HUES64 (cell line): Measurements from ENCODE around the gene CD180. TPM values are rescaled to one million over a fixed set of nuclear protein-coding genes. Genes with fewer than 3 reads are reported as not detected.

Experiments used
- H3K27ac ChIP-seq: 2 replicates; pipeline ENCODE4 v1.7.0; 2013; ENCODE audit warnings: low read depth, low read length, inconsistent platforms
- H3K27me3 ChIP-seq: 2 replicates; pipeline ENCODE4 v1.6.1; 2013; ENCODE audit warnings: mild to moderate bottlenecking, low read length; ENCODE audit not compliant: insufficient read depth
- H3K36me3 ChIP-seq: 2 replicates; pipeline ENCODE4 v1.6.1; 2013; ENCODE audit warnings: mild to moderate bottlenecking, low read length; ENCODE audit not compliant: insufficient read depth
- H3K4me1 ChIP-seq: 2 replicates; pipeline ENCODE4 v1.6.1; 2013; ENCODE audit warnings: mild to moderate bottlenecking, low read length, moderate library complexity; ENCODE audit not compliant: insufficient read depth
- H3K4me3 ChIP-seq: 2 replicates; pipeline ENCODE4 v1.5.1; 2013; ENCODE audit warnings: mild to moderate bottlenecking, low read length, moderate library complexity
- H3K9ac ChIP-seq: 2 replicates; pipeline ENCODE4 v1.6.1; 2013; ENCODE audit warnings: mild to moderate bottlenecking, low read depth, low read length
- H3K9me3 ChIP-seq: 2 replicates; pipeline ENCODE4 v1.6.1; 2013; ENCODE audit warnings: low read depth, low read length; ENCODE audit not compliant: insufficient read depth
- WGBS: fragments of 150-250, 120-280 bp; methylation state at CpG from one replicate; pipeline ENCODE4 v1.1.7; 2013; ENCODE audit warnings: missing lambda C conversion rate; 5-methylcytosine and 5-hydroxymethylcytosine counted together
- polyA plus RNA-seq, 2 experiments: library from polyadenylated mRNA; stranded (reverse); fragments of 50-300 nt; gene quantifications; one replicate each; pipeline ENCODE4 v1.2.3, GENCODE V29; 2013

Gene CD180
- polyA plus RNA-seq (2013, experiment 1 of 2), result not detected
- polyA plus RNA-seq (2013, experiment 2 of 2), result not detected

- WGBS, result 92% methylated on average over 5 of the region's 5 CpGs
- Histone ChIP-seq H3K27me3 (no peaks in the 10 kb centered on the region), H3K27ac (no peak within 1 kb of the TSS), H3K9me3 (no peaks in the 10 kb centered on the region), H3K4me1 (no peaks in the 10 kb centered on the region; the same call in 1 of the 2 replicates), H3K36me3 (no peaks in the 10 kb centered on the region), H3K9ac (no peak within 1 kb of the TSS), H3K4me3 (no peak within 1 kb of the TSS)
These were observed at the start of gene CD180 for GRCh38 chr5:67196537-67197059. CD180 (minus strand) TSS chr5:67196799; CDS start chr5:67196641, 158 bp downstream.

GRCh38 chr5:67246108-67246507 is 49.5 kb upstream of the CD180 start:
- no peaks in the 10 kb centered on the region for H3K9me3 ChIP-seq
- H3K9ac ChIP-seq, result no peak overlapping the region
- no peak overlapping the region for H3K4me3 ChIP-seq
- H3K36me3 ChIP-seq, result no peaks in the 10 kb centered on the region
- H3K27me3 ChIP-seq, result no peaks in the 10 kb centered on the region
- peaks cover 10% of the 10 kb centered on the region; the same call in 1 of the 2 replicates for H3K4me1 ChIP-seq
- WGBS, result 17% methylated on average over 1 of the region's 2 CpGs
- H3K27ac ChIP-seq, result no peak overlapping the region

- no peak overlapping the region for H3K27ac ChIP-seq
- H3K4me3 ChIP-seq, result no peak overlapping the region
- H3K9me3 ChIP-seq, result no peaks in the 10 kb centered on the region
- 85% methylated on average over 1 of the region's 3 CpGs for WGBS
- H3K9ac ChIP-seq, result no peak overlapping the region
- no peaks in the 10 kb centered on the region for H3K36me3 ChIP-seq
- peaks cover 10% of the 10 kb centered on the region; the same call in 1 of the 2 replicates for H3K4me1 ChIP-seq
- no peaks in the 10 kb centered on the region for H3K27me3 ChIP-seq
These were observed 48.8 kb upstream of the CD180 start for GRCh38 chr5:67245259-67245846.

- Histone ChIP-seq H3K4me3 (no peak overlapping the region), H3K9me3 (no peaks in the 10 kb centered on the region), H3K27me3 (no peaks in the 10 kb centered on the region), H3K27ac (no peak overlapping the region), H3K9ac (no peak overlapping the region), H3K36me3 (no peaks in the 10 kb centered on the region), H3K4me1 (peaks cover 10% of the 10 kb centered on the region; the same call in 1 of the 2 replicates)
- 93% methylated on average over 3 of the region's 3 CpGs for WGBS
These were observed 47.8 kb upstream of the CD180 start for GRCh38 chr5:67244345-67244793.

- H3K4me1 ChIP-seq, result peaks cover 10% of the 10 kb centered on the region; the same call in 1 of the 2 replicates
- H3K27ac ChIP-seq, result no peak overlapping the region
- no peaks in the 10 kb centered on the region for H3K36me3 ChIP-seq
- no peak overlapping the region for H3K9ac ChIP-seq
- no peak overlapping the region for H3K4me3 ChIP-seq
- WGBS, result 97% methylated on average over 4 of the region's 4 CpGs
- no peaks in the 10 kb centered on the region for H3K27me3 ChIP-seq
- H3K9me3 ChIP-seq, result no peaks in the 10 kb centered on the region
These were observed 47.3 kb upstream of the CD180 start for GRCh38 chr5:67243944-67244343.

GRCh38 chr5:67243349-67243748 is 46.8 kb upstream of the CD180 start:
- no peak overlapping the region for H3K27ac ChIP-seq
- no peak overlapping the region for H3K9ac ChIP-seq
- no peaks in the 10 kb centered on the region for H3K27me3 ChIP-seq
- no peaks in the 10 kb centered on the region for H3K9me3 ChIP-seq
- WGBS, result 97% methylated on average over 1 of the region's 1 CpG
- no peaks in the 10 kb centered on the region for H3K36me3 ChIP-seq
- no peak overlapping the region for H3K4me3 ChIP-seq
- peaks cover 10% of the 10 kb centered on the region for H3K4me1 ChIP-seq

- Histone ChIP-seq H3K27ac (no peak overlapping the region), H3K4me1 (peaks cover 5% of the 10 kb centered on the region), H3K9me3 (no peaks in the 10 kb centered on the region), H3K9ac (no peak overlapping the region), H3K27me3 (no peaks in the 10 kb centered on the region), H3K36me3 (no peaks in the 10 kb centered on the region), H3K4me3 (no peak overlapping the region)
These were observed 44.7 kb upstream of the CD180 start for GRCh38 chr5:67241326-67241725.

- Histone ChIP-seq H3K27ac (no peak overlapping the region), H3K4me1 (peaks cover 3% of the 10 kb centered on the region), H3K27me3 (no peaks in the 10 kb centered on the region), H3K36me3 (no peaks in the 10 kb centered on the region), H3K4me3 (no peak overlapping the region), H3K9me3 (no peaks in the 10 kb centered on the region), H3K9ac (no peak overlapping the region)
- WGBS, result 87% methylated on average over 3 of the region's 3 CpGs
These were observed 44.2 kb upstream of the CD180 start for GRCh38 chr5:67240846-67241245.

GRCh38 chr5:67240065-67240464 is 43.5 kb upstream of the CD180 start:
- Histone ChIP-seq H3K9me3 (no peaks in the 10 kb centered on the region), H3K27me3 (no peaks in the 10 kb centered on the region), H3K4me3 (no peak overlapping the region), H3K4me1 (no peaks in the 10 kb centered on the region; the same call in 1 of the 2 replicates), H3K27ac (no peak overlapping the region), H3K9ac (no peak overlapping the region), H3K36me3 (no peaks in the 10 kb centered on the region)

GRCh38 chr5:67238191-67238590 is 41.6 kb upstream of the CD180 start:
- H3K27ac ChIP-seq, result no peak overlapping the region

GRCh38 chr5:67235399-67236110 is 39.0 kb upstream of the CD180 start:
- Histone ChIP-seq H3K9ac (no peak overlapping the region), H3K9me3 (peaks cover 6% of the 10 kb centered on the region; the same call in 1 of the 2 replicates), H3K4me1 (peaks cover 8% of the 10 kb centered on the region; the same call in 1 of the 2 replicates), H3K36me3 (no peaks in the 10 kb centered on the region), H3K27ac (no peak overlapping the region), H3K27me3 (no peaks in the 10 kb centered on the region), H3K4me3 (no peak overlapping the region)
- WGBS, result 91% methylated on average over 12 of the region's 12 CpGs

More at GRCh38 chr5:67238191-67238590, 41.6 kb upstream of the CD180 start:
- 93% methylated on average over 8 of the region's 8 CpGs for WGBS
- H3K4me3 ChIP-seq, result no peak overlapping the region
- no peaks in the 10 kb centered on the region for H3K27me3 ChIP-seq
- H3K9ac ChIP-seq, result no peak overlapping the region
- no peaks in the 10 kb centered on the region for H3K36me3 ChIP-seq
- H3K9me3 ChIP-seq, result no peaks in the 10 kb centered on the region
- peaks cover 4% of the 10 kb centered on the region; the same call in 1 of the 2 replicates for H3K4me1 ChIP-seq
